Osteoblast (primary cell): ENCODE results near the gene SH3PXD2B. TPM values are rescaled to one million over a fixed set of nuclear protein-coding genes. Genes with fewer than 3 reads are reported as not detected.

Source experiments
- DNase-seq: peaks from one replicate; pipeline ENCODE4 v3.0.0; 2011; ENCODE audit warnings: low spot score, mixed read lengths; ENCODE audit not compliant: insufficient read length; ENCODE audit errors: missing footprints
- H2AFZ ChIP-seq: 2 replicates; pipeline ENCODE4 v1.6.0; 2011; ENCODE audit warnings: mild to moderate bottlenecking, low read length
- H3K27ac ChIP-seq: 2 replicates; pipeline ENCODE4 v1.5.1; 2011; ENCODE audit warnings: mild to moderate bottlenecking, low read depth, low read length, moderate library complexity
- H3K27me3 ChIP-seq: 2 replicates; pipeline ENCODE4 v1.6.0; 2012; ENCODE audit warnings: mild to moderate bottlenecking, control low read depth, inconsistent platforms, low read length, moderate library complexity; ENCODE audit not compliant: insufficient read depth
- H3K36me3 ChIP-seq: 2 replicates; pipeline ENCODE4 v1.5.1; 2011; ENCODE audit warnings: mild to moderate bottlenecking, low read length, control low read depth, moderate library complexity; ENCODE audit not compliant: insufficient read depth
- H3K4me1 ChIP-seq: 2 replicates; pipeline ENCODE4 v1.5.1; 2011; ENCODE audit warnings: mild to moderate bottlenecking, low read length, control low read depth, moderate library complexity; ENCODE audit not compliant: insufficient read depth
- H3K4me2 ChIP-seq: 2 replicates; pipeline ENCODE4 v1.6.0; 2011; ENCODE audit warnings: mild to moderate bottlenecking, low read length; ENCODE audit not compliant: insufficient read depth
- H3K4me3 ChIP-seq: fragments of 200-600 bp; sonication (generic); 3 replicates; pipeline ENCODE4 v1.5.1; 2012; ENCODE audit warnings: mild to moderate bottlenecking, low read length, inconsistent platforms; ENCODE audit not compliant: insufficient read depth
- H3K79me2 ChIP-seq: 2 replicates; pipeline ENCODE4 v1.6.0; 2012; ENCODE audit warnings: mild to moderate bottlenecking, low read length, control low read depth, inconsistent platforms; ENCODE audit not compliant: insufficient read depth
- H3K9me3 ChIP-seq: 2 replicates; pipeline ENCODE4 v1.5.1; 2011; ENCODE audit warnings: low read depth, low read length, control low read depth
- H4K20me1 ChIP-seq: 2 replicates; pipeline ENCODE4 v1.6.0; 2012; ENCODE audit warnings: mild to moderate bottlenecking, low read length, control low read depth; ENCODE audit not compliant: insufficient read depth
- CTCF ChIP-seq: IDR thresholded peaks from 2 replicates; pipeline ENCODE4 v1.5.1; 2011; ENCODE audit warnings: mild to moderate bottlenecking, low read depth, low read length, moderate library complexity; ENCODE audit errors: extremely low read depth
- total RNA-seq: library from RNA; depleted of rRNA; stranded (reverse); fragments of >200 nt; gene quantifications from 2 replicates; pipeline ENCODE4 v1.2.3, GENCODE V29; 2012

The SH3PXD2B gene
- total RNA-seq, 1 donor = 58.3 TPM

DNA sequence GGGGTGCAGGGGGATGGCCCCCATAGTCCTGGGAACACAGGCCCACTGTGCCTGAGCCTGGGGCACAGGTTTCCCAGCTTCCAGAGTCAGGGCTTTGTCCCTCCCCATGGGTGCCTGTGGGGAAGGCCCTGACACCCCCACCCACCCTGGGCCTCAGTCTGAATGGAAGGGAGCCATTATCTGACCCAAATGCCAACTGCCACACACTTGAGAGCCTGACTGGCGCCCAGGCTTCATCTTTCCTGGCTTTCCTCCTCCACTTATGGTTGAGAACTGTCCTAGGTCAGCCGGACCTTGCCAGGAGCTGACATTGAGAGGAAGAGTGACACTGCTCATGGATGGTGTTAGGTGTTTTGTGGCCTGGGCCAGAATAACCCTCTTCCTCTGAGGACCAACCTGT is 24.0 kb downstream of the SH3PXD2B start:
- Histone ChIP-seq H4K20me1 (peaks cover 53% of the 10 kb centered on the region), H3K4me3 (no peak overlapping the region), H3K36me3 (peaks cover 18% of the 10 kb centered on the region), H2AFZ (no peak overlapping the region), H3K27ac (peak overlapping the region; percentile 88), H3K9me3 (no peaks in the 10 kb centered on the region), H3K79me2 (peaks cover 92% of the 10 kb centered on the region), H3K27me3 (no peaks in the 10 kb centered on the region), H3K4me1 (peaks cover 32% of the 10 kb centered on the region), H3K4me2 (no peak overlapping the region)
- no peak for DNase-seq
- TF ChIP-seq CTCF = no peak

- no peak overlapping the region for H2AFZ ChIP-seq
- H3K27me3 ChIP-seq = no peaks in the 10 kb centered on the region
- peaks cover 52% of the 10 kb centered on the region for H4K20me1 ChIP-seq
- peak; percentile 90 for DNase-seq
- peaks cover 93% of the 10 kb centered on the region for H3K79me2 ChIP-seq
- no peak for TF ChIP-seq CTCF
- H3K27ac ChIP-seq = peak overlapping the region; percentile 88
- peaks cover 32% of the 10 kb centered on the region for H3K4me1 ChIP-seq
- no peak overlapping the region for H3K4me3 ChIP-seq
- peak overlapping the region; percentile 52 for H3K4me2 ChIP-seq
- peaks cover 13% of the 10 kb centered on the region for H3K36me3 ChIP-seq
- no peaks in the 10 kb centered on the region for H3K9me3 ChIP-seq
Measured at GRCh38 chr5:172429201-172429940, 25.0 kb downstream of the SH3PXD2B start.

DNA sequence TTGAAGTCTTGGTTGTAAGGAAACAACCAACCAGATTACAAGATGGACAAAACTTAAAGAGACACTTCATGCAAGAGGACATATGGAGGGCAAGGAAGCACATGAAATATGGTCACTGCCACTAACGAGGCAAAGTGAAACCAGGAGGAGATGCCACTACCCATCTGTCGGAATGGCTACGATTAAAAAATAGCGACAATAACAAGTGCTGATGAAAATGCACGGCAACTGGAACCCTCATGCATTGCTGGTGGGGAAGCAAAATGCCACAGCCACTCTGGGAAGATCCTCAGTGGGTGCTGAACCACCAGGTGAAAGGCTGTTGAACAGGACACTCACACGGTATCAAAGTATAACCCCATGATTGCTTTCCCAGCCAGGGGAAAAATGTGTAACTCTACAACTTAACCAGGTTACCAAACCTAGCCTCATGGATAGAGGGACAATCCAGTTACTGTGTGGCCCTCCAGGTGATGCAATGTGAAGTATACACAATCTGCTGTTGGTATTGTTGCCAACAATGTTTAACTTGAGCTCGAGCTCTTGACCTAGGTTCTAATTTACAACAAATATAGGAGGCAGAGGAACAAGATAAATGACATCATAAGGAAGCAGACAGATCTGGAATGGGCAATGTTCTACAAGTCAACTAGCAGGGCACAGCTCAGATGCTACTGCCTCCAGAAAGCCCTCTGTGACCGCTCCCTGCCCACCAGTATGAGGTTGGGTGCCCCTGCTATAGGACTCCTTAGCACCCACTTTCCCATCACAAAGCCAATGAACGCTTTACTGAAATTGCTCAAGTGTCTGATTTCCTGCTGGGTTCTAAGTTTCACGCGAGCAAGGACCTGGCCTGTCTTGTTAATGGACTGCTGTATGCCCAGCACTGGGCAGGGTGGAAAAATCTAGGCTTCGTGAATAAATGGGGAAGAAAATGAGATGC is 25.8 kb downstream of the SH3PXD2B start:
- Histone ChIP-seq H2AFZ (no peak overlapping the region), H3K4me1 (peaks cover 32% of the 10 kb centered on the region), H3K4me2 (peak overlapping the region; percentile 46), H4K20me1 (peaks cover 49% of the 10 kb centered on the region), H3K36me3 (peaks cover 13% of the 10 kb centered on the region), H3K79me2 (peaks cover 94% of the 10 kb centered on the region), H3K27me3 (no peaks in the 10 kb centered on the region), H3K27ac (peak overlapping the region; percentile 88), H3K9me3 (no peaks in the 10 kb centered on the region), H3K4me3 (no peak overlapping the region)
- no peak for TF ChIP-seq CTCF
- DNase-seq = no peak

DNA sequence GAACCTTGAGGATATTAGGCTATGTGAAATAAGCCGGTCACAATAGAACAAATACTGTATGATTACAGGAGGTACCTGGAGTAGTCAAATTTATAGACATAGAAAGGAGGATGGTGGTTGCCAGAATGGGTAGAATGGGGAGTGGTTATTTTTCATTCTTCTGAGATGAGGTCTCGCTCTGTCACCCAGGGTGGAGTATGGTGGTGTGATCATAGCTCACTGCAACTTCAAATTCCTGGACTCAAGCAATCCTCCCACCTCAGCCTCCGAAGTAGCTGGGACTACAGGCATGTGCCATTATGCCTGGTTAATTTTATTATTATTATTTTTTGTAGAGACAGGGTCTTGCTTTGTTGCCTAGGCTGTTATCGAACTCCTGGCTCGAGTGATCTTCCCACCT is 27.1 kb downstream of the SH3PXD2B start:
- Histone ChIP-seq H3K4me2 (no peak overlapping the region), H3K4me3 (no peak overlapping the region), H3K9me3 (no peaks in the 10 kb centered on the region), H3K27ac (peak overlapping the region; percentile 27), H2AFZ (no peak overlapping the region), H4K20me1 (peaks cover 41% of the 10 kb centered on the region), H3K4me1 (peaks cover 32% of the 10 kb centered on the region), H3K36me3 (peaks cover 14% of the 10 kb centered on the region), H3K27me3 (no peaks in the 10 kb centered on the region), H3K79me2 (peaks cover 94% of the 10 kb centered on the region)
- DNase-seq = no peak
- TF ChIP-seq CTCF = no peak
